Activated CD8-positive, alpha-beta memory T cell treated with anti-CD3 and anti-CD28 coated beads, Interleukin-2, amount 50 U/mL, for 48 hours (primary cell): Measurements from ENCODE around the gene TTLL1.
"Not testable (repeated sequence)": the region's sequence is repeated elsewhere in the genome, so short reads cannot be mapped to it uniquely, and the experiment has no call there.

Experiments
- DNase-seq: peaks from one replicate; pipeline ENCODE4 v3.0.0-alpha.2; 2020

The TTLL1 gene

DNA sequence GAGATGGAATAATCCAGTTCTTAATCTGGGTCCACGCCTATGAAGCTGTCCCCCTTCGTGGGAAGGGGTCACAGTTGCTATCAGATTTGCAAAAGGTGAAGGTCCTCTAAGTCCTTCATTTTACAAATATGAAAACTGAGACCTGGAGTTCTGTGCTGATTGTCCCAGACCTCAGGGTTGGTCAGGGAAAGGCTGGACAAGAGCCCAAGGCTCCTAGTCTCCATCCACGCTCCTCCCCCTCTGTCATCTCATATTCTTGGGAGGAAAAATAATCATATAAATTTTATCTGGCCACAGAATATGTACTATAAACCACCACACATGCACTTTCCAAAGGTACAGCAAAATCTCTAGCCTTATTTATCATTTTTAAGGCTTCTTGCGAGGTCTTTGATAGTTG is 79.7 kb downstream of the TTLL1 start:
- no peak for DNase-seq

DNA sequence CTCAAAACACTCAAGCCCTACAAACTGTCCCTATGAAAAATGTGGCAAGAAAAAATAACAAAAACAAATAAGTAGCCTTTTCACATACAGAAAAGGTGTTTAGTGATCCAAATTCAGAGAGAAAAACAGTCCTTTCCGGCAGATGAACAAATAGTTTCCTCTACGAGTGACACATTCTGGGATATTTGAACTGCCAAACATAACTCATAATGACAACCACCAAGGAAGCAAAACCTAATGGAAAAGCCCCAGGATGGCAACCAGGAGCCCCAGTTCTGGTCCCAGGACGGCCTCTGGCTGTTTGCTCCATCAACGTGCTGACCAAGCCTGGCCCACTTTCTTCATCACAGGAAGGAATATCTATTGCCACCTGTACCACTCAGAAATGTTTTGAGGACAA is 80.3 kb downstream of the TTLL1 start:
- DNase-seq, result no peak

DNA sequence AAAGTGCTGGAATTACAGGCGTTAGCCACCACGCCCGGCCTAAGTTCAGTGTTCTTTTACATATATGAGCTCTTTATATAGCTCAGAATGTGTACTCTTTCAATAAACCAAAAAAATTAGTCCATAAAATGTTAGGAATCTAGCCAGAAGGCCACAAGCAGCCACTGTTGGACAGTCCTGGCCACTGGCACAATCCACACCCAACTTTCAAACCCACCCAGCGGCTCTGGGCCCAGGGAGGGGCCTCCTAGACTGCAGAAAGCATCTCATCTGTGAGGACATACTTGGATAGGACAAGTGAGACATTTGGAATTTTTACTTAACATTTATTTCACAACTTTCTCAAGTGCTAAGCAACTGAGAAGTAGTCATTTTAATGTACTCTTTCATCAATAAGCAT is 80.7 kb downstream of the TTLL1 start:
- no peak for DNase-seq

DNA sequence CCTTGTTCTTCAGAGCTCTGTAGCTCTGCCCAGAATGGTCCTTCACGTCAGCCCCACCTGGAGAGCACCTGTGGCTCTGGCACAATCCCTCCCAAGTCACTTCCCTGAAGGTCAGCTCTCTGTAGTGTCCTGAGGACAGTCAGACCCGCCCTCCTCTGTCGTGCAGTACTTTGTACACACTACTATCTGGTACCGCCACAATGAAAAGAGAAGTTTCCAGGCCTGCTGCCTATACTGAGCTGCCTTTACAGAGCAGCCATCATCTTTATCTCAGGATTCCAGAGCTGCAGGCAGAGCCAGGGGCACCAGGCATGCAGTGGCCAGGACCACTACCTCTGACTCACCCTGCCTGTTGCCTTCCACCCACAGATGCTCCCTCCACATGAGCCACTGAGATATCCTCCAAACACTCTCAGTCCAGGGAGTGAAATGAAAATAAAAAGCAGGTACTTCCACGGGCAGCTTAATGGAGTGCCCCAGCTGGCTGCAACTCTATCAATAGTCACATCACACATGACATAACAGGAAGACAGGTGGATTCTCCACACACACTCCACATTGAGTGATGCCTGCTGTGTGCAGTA is 81.6 kb downstream of the TTLL1 start:
- no peak for DNase-seq

DNA sequence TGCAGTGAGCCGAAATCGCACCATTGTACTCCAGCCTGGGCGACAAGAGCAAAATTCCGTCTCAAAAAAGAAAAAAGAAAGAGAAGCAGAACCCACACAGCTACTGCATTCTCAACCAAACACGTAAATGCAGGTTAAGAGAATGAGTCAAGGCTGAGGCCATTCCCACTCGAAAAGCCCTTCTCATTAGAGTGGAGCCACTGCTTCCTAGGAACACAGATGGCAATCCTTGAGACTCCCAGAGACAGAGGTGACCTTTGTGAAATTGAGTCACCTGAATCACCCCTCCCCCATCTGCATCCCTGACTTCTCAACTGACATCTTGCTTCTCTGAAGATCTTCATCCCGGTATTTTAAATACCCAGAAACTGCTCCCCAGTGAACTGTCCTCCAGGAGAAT is 82.4 kb downstream of the TTLL1 start:
- no peak for DNase-seq

DNA sequence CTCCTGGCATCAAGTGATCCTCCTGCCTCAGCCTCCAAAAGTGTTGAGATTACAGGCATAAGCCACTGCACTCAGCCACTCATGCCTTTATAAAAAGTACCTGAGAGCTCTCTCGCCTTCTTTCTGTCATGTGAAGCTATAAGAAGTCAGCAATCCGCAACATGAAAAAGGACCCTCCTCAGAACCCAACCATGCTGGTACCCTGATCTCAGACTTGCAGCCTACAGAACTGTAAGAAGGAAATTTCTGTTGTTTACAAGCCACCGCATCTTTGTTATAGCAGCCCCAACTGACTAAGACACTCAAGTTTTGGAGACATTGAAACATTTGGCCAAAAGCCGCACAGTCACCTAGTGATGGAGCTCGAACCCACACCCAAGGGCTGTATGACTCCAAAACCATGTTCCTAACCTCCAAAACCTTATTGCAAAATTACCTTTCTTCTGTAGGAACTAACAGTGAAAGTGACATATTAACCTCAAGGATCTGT is 83.1 kb downstream of the TTLL1 start:
- DNase-seq, result no peak

DNA sequence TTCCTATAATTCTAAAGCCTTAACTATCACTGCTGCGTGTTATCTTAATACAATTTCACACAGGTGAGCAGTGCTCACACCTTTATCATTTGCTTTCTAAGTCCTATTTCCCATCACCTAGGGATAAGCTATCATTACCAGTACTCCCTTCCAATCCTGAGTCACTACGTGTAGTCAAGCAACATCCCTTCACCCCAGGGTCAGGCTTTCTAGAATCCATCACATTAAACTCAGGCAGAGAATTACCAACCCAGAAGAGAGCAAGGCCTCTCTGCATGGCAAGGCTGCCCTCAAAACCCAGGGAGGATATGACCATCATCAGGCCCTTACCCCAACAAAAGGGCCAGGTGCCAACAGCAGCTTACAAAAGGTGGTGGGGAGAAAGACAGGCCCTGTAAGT is 84.1 kb downstream of the TTLL1 start:
- DNase-seq, result no peak

DNA sequence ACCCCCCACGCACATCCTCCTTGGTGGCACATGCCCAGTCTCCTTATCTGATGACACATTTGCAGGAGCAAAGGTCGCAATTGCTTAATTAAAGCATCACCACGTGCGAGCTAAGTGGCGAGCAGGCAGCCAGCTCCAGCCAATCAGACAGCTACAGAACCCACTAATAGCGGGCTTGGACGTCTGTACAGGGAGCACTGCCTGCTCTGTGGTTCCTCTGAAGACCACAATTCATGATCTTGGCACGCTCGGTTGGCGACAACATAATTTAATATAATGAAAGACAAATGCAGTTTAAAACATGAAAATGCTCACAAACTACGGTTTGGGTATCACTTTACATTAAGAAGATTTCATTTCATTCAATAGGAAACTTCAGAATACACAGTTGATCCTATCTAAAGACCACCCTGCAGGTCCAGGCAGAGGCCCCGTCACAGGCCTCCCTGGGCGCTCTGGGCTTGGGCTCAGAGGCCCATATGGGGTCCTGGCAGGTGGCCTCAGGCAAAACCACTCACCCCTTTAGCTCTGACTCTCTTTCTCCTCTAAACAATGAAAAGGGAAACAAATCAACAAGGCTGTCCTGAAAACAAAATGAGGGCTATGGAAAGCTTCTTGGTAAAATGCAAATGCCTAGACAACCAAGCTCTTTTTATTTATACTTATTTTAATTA is 84.7 kb downstream of the TTLL1 start:
- no peak for DNase-seq

DNA sequence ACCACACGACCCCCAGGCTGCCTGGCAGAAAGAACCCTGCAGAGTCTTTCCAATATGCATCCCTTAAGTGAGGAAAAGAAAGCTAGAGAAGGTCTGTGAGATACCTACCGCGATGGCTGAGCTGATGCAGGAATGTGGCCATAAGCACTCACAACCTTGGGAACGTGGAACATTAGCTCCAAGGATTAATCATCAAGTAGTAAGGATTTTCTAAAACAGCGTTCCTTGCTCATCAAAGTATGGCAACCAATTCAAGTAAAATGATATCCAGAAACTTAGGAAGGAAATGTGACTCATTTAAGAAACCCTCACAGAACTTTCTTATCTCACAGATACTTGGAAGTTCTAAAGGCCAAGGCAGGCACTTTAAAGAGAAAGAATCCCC is 87.0 kb downstream of the TTLL1 start:
- DNase-seq, result no peak

DNA sequence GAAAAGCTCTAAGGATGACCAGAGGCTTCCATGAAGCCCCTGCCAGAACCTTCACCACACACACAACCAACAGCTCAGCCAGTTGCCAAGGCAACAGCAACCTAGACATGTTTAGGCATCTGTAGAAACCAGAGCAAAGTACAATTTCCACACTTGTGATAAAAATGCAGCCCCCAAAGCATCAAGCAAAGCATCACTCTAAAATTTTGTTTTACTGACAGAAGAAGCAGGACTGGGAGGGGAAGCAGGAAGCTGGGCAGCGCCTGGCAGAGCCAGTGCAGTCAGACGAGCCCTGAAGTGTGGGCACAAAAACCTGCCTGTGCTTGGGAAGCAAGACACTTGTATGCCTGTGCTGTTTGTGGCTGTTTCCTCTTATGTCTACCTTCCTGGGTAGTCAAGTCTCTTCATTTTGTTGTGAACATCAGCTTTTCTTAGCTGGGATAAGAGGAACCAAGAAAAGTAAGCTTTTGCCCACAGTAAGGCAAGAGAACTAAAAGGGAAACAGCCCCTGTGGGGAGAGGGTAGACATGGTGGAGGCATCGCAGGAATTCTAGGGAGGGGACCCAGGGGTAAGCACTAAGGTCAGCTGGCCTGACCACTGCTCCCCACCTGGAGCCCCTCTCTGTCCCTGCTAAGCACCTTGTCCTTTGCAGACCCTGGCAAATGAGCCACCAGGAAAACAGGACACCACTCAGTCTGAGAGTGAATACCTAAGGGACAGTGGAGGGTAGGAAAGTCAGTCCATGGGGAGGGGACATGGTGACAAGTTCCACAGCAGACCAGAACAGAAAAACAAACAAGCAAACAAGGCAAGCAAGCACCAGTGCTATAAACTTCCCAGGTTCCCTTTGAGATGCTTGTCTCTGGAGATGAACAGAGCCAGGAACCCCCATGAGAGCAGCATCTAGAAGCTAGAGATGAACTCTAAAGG is 87.7 kb downstream of the TTLL1 start:
- DNase-seq, result no peak

DNA sequence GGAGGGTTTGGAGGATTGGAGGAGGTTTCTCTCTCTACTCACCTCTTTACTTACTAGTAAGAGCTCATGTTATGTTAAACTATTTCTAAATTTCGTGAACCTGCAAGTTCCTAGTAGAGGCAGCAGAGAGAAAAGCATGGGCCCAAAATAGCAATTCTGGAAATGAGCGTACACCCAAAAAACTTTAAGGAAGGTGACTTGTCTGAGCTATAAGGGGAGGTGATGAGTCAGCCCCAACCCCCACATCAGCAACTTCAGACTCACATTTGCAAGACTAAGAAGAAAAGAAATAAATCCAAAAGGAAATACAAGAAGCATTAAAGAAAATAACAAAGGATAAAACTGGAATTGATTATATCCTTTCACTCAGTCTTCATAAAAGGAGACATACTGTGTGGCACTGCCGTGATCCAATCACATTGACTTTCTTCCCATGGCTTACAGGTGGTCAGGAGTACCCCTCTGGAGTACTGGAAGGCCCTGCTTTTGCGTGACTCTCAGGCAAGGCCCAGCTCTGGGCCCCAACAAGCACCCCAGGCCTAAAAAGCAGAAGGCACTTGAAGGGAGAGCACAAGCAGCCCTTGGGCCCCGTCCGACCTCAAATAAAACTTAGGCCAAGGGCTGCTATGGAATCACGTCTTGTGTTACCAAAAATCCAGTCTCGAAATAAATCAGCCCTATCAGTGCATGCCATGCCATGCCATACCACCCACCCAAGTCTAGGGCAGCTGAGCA is 88.6 kb downstream of the TTLL1 start:
- DNase-seq, result no peak

DNA sequence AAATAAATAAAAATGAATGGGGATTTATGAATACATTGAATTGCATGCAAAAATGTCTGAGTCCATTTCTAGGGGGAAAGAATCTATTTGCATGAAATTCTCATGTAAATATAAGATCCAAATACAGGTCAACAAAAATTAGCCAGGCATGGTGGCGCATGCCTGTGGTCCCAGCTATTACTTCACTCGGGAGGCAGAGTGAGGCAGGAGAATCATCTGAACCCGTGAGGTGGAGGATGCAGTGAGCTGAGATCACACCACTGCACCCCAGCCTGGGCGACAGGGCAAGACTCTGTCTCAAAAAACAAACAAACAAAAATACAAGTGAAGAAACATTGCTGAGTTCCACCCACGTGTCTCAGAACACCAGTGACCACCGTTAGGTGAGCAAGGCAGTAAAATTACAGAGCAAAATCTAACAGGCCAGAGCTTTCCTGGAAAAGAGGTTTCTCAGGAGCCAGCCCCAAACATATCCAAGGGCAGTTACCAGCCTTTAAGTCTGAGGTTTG is 91.6 kb downstream of the TTLL1 start:
- DNase-seq, result no peak

DNA sequence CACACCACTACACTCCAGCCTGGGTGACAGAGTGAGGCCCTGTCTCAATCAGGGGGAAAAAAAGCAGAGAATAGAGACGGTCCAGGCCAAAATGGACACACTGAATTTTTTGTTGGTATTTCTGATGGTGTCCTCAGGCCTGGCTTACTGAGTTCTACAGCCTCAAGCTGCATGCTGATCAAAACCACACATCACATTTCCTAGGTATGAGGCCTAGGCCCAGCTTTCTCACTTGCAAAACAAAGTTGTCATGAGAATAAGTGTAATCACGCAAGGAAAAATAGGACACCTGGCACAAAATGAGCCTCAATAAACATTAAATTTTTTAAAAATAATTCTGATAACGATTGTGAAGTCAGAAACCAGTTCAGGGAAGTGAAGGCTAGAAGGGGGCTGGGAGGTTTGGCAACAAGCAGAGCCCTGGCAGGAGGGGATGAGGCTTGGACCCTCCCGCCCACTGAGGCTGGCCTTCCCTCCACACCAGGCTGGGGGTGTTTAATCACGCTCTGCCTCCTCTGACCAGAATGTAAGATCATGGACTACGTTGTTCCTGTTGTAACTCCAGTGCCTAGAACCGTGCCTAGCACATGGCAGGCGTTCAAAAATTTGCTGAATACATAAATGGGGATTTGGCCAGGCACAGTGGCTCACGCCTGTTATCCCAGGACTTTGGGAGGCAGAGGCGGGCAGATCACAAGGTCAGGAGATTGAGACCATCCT is 92.4 kb downstream of the TTLL1 start:
- DNase-seq, result no peak

DNA sequence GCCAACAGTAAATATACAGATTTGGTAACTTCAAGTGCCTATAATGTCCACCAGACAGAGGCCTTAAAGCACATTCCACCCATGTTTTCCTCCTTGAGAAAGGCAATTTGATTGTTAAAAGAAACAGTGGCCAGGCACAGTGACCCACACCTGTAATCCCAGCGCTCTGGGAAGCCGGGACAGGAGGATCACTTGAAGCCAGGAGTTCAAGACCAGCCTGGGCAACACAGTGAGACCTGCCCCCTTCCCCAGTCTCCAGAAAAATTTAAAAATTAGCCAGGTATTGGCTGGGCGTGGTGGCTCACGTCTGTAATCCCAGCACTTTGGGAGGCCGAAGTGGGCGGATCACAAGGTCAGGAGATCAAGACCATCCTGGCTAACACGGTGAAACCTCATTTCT is 93.5 kb downstream of the TTLL1 start:
- DNase-seq, result not testable (repeated sequence)

DNA sequence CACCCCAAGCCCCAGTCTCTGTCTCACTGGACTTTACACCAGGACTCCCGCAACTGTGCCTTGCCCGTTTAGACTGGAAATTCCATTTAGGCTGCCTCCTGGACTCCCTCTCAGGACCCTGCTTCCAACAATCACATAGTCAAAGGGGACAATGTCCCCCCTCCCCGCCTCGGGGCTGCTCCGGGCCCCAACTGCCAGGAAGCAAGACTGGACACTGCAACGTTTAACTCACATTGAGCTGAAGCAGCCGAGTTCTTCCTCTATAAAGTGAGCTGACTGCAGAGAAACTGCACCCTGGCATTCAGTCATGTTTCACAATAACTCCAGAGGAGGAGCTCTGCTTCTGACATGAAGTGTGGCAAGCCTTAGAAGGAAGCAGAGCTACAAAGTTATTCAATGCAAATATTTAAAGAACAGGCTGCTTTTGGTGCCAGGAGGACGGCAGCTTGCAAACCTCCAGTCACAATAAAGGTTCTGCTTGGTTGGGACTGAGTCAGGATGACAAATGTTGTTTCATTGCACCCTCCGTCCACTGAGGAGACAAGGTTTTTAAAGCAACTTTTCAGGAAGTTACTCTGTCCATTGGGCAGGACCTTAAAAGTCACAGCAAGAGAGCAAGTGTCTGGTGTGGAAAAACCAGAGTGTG is 94.2 kb downstream of the TTLL1 start:
- no peak for DNase-seq

DNA sequence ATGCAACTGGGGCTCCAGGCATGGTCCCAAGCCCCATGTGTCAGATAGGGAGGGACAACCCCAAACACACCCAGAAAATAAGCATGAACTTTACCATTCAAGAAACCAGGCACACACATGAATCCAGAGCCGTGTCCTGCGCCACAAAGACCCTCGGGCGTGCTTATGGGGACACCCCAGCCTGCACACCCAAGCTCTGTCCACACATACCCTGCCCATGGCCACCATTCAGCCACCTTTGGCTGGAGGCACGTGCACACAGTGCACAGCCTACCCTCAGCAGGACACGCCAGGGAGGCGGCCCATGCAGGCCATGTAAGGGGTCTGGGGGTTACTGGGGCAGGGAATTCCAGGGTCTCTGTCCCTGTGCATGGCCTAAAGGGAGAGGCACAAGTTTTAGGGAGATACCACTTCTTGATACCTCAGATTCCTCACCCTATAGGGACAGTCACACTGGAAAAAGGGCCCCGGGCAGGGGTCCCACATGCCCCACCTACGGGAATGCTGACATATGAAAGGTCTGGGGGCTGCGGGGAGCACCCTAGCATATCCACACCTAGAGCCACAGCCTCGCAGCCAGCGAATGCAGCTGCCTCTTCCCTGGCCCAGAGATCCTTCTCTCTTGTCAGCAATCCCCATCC is 94.8 kb downstream of the TTLL1 start:
- DNase-seq, result no peak

DNA sequence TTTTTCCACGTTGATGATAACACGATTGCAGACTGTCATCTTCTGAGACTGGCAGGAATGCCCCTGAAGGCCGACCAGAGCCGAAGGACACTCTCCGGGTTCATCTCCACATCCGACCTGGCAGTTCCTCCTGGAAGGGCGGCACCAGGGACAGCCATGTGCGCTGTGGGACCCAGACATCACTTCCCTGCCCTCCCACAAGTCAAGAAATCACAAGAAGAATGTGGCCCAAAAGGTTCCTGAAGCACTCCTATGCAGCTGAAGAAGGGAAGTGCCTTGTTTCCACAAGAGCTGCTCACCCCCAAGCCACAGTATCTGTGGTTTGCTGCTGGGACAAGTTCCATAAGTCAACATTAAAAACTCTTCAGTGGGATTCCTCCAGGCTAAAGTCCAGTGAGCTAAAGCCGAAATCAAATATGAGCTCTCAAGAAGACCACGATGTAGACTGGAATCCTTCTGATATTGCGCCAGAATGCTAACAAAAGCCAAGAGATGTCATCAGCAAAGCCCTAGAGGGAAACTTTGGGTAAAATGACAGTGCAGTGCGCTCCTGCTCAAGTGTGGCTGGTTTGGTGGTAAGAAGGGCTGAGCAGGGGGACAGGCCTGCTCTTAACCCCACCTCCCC is 95.4 kb downstream of the TTLL1 start:
- no peak for DNase-seq

DNA sequence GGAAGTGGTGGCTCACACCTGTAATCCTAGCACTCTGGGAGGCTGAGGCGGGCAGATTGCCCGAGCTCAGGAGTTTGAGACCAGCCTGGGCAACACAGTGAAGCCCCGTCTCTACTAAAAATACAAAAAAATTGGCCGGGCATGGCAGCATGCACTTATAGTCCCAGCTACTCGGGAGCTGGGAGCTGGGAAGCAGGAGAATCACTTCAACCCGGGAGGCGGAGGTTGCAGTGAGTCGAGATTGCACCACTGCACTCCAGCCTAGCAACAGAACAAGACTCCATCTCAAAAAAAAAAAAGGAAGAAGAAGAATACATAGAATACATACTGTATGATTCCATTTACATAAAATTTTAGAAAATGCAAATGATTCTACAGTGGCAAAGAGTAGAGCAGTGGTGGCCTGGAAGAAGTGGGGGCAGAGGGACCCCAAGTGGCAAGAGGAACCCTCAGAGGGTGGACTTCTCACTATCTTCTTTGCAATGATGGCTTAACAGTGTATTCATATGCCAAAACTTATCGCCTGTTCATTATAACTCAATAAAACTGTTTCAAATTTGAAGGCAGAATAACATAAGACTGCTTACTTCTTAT is 96.2 kb downstream of the TTLL1 start:
- no peak for DNase-seq

DNA sequence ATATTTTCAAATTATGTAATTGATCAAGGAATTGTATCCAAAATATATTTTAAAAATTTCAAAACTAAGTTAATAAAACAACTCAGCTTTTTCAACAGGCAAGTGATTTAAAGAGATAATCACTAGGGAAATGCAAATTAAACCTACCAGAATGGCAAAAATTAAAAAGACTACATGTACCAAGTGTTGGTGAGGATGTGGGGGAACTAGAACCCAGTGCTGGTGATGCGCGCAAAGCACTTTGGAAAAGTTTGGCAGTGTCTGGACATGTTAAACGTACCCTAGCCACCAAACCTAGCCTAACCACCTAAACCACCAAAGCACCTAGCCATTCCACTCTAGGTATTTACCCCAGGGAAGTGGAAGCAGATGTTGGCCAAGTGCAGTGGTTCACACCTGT is 97.1 kb downstream of the TTLL1 start:
- no peak for DNase-seq

DNA sequence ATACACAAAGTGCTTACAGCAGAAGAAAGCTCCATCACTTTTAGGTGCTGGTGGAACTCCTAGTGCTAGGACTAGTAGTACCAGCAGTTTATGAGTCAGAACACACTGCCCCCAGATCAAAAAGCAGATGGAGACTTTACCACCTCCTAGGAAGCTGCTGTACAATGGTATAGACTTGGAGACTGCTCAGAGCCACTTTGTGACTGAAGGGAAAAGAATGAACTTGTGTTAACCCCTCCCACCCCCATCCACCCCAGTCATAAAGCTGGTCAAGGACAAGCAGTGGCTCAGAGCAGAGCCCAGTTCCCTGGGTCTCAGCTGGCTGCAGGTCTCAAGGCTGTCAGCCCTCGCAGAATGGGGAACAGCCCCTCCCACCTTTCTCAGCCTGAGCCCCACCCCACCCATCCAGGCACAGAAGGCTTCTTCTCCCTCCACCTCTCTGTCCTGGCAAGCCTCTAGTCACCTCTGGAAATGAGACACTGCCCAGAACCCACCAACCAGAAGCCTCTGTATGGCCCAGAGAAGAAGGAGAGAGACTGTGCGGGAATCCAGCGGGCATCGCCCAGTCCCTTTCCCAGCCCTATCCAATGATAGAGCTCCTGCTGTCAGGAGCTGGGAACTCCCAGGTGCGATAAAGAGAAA is 98.1 kb downstream of the TTLL1 start:
- no peak for DNase-seq
